ENCODE measurements around the gene PVRIG. TPM values are rescaled to one million over a fixed set of nuclear protein-coding genes. Genes with fewer than 3 reads are reported as not detected.
"Not testable (repeated sequence)": the region's sequence is repeated elsewhere in the genome, so short reads cannot be mapped to it uniquely, and the experiment has no call there.

PVRIG gene
- total RNA-seq, 8 experiments from 2014 or later = 0.98 to 10.7 (median 2.5) TPM; not detected in 2

- H3K27ac ChIP-seq = no peak overlapping the region
- no peak for ATAC-seq (replicated peaks in 6 of 8)
- 86 to 93% methylated on average over 3 to 5 of the region's 14 CpGs; no CpG with 5 or more reads in 8 of the 10 experiments for WGBS, 10 experiments
- in situ Hi-C loops (cut with MboI; ENCODE audit: low pct_unique_long_range_greater_than_20kb in 2 of 9, low sequenced_read_pairs in 9 of 9, unreplicated experiment in 9 of 9) = no loop called here
- no peak overlapping the region for H3K4me3 ChIP-seq
- peaks cover 0 to 5% of the 10 kb centered on the region in 2 donors for H3K4me1 ChIP-seq (replicated peaks in 1 of 2)
These were observed 2.2 kb downstream of the PVRIG start for GRCh38 chr7:100221767-100222444.

GRCh38 chr7:100222445-100223132 lies 2.8 kb downstream of the PVRIG start:
- no peak overlapping the region for H3K4me3 ChIP-seq
- no peak overlapping the region for H3K27ac ChIP-seq
- H3K4me1 ChIP-seq (replicated peaks in 1 of 2) = peaks cover 0 to 6% of the 10 kb centered on the region in 2 donors
- ATAC-seq (replicated peaks in 6 of 8) = no peak
- WGBS, 10 experiments = 100% methylated on average over 1 of the region's 13 CpGs; no CpG with 5 or more reads in 9 of the 10 experiments
- in situ Hi-C loops (cut with MboI; ENCODE audit: low pct_unique_long_range_greater_than_20kb in 2 of 9, low sequenced_read_pairs in 9 of 9, unreplicated experiment in 9 of 9) = no loop called here

GRCh38 chr7:100223376-100223927 lies 3.7 kb downstream of the PVRIG start:
- ATAC-seq (replicated peaks in 6 of 8); H3K27ac ChIP-seq; H3K4me3 ChIP-seq; in situ Hi-C loops (cut with MboI; ENCODE audit: low pct_unique_long_range_greater_than_20kb in 2 of 9, low sequenced_read_pairs in 9 of 9, unreplicated experiment in 9 of 9); H3K4me1 ChIP-seq (replicated peaks in 1 of 2): not testable (repeated sequence)
- 67 to 100% (median 67%) methylated on average over 1 to 3 of the region's 17 CpGs; no CpG with 5 or more reads in 7 of the 10 experiments for WGBS, 10 experiments

GRCh38 chr7:100224891-100225290 lies 5.1 kb downstream of the PVRIG start:
- 80 to 87% (median 83%) methylated on average over 1 to 3 of the region's 6 CpGs; no CpG with 5 or more reads in 7 of the 10 experiments for WGBS, 10 experiments
- H3K4me3 ChIP-seq; ATAC-seq (replicated peaks in 6 of 8); H3K4me1 ChIP-seq (replicated peaks in 1 of 2); H3K27ac ChIP-seq; in situ Hi-C loops (cut with MboI; ENCODE audit: low pct_unique_long_range_greater_than_20kb in 2 of 9, low sequenced_read_pairs in 9 of 9, unreplicated experiment in 9 of 9): not testable (repeated sequence)

GRCh38 chr7:100234660-100235317 lies 15.0 kb downstream of the PVRIG start:
- WGBS, 10 experiments = 80 to 100% (median 93%) methylated on average over 1 to 5 of the region's 8 CpGs; no CpG with 5 or more reads in 2 of the 10 experiments
- in situ Hi-C loops (cut with MboI; ENCODE audit: low pct_unique_long_range_greater_than_20kb in 2 of 9, low sequenced_read_pairs in 9 of 9, unreplicated experiment in 9 of 9); H3K4me3 ChIP-seq; H3K27ac ChIP-seq; ATAC-seq (replicated peaks in 6 of 8): not testable (repeated sequence)
- H3K4me1 ChIP-seq (replicated peaks in 1 of 2) = peaks cover 13 to 18% of the 10 kb centered on the region in 2 donors

- peak in 1 of 8 experiments; percentile 28 for ATAC-seq (replicated peaks in 6 of 8)
- in situ Hi-C loops (cut with MboI; ENCODE audit: low pct_unique_long_range_greater_than_20kb in 2 of 9, low sequenced_read_pairs in 9 of 9, unreplicated experiment in 9 of 9); H3K27ac ChIP-seq; H3K4me3 ChIP-seq: not testable (repeated sequence)
- peaks cover 17 to 18% of the 10 kb centered on the region in 2 donors for H3K4me1 ChIP-seq (replicated peaks in 1 of 2)
- WGBS, 10 experiments = 89 to 100% (median 100%) methylated on average over 1 to 6 of the region's 7 CpGs; no CpG with 5 or more reads in 6 of the 10 experiments
These were observed 20.2 kb downstream of the PVRIG start for GRCh38 chr7:100239975-100240374.

- 59 to 100% methylated on average over 1 to 7 of the region's 12 CpGs; no CpG with 5 or more reads in 8 of the 10 experiments for WGBS, 10 experiments
- H3K4me3 ChIP-seq; H3K27ac ChIP-seq; ATAC-seq (replicated peaks in 6 of 8); in situ Hi-C loops (cut with MboI; ENCODE audit: low pct_unique_long_range_greater_than_20kb in 2 of 9, low sequenced_read_pairs in 9 of 9, unreplicated experiment in 9 of 9): not testable (repeated sequence)
- peaks cover 0 to 14% of the 10 kb centered on the region in 2 donors for H3K4me1 ChIP-seq (replicated peaks in 1 of 2)
These were observed 23.6 kb downstream of the PVRIG start for GRCh38 chr7:100243385-100243784.

GRCh38 chr7:100244988-100245605 lies 25.3 kb downstream of the PVRIG start:
- H3K27ac ChIP-seq; in situ Hi-C loops (cut with MboI; ENCODE audit: low pct_unique_long_range_greater_than_20kb in 2 of 9, low sequenced_read_pairs in 9 of 9, unreplicated experiment in 9 of 9); H3K4me3 ChIP-seq; ATAC-seq (replicated peaks in 6 of 8): not testable (repeated sequence)
- WGBS, 10 experiments = 14 to 79% (median 20%) methylated on average over 1 to 2 of the region's 9 CpGs; no CpG with 5 or more reads in 5 of the 10 experiments
- H3K4me1 ChIP-seq (replicated peaks in 1 of 2) = peaks cover 0 to 14% of the 10 kb centered on the region in 2 donors

- peak in 2 of 8 experiments; percentile 9 to 43 for ATAC-seq (replicated peaks in 6 of 8)
- WGBS, 10 experiments = 77 to 100% (median 100%) methylated on average over 1 to 10 of the region's 15 CpGs; no CpG with 5 or more reads in 5 of the 10 experiments
- H3K27ac ChIP-seq; in situ Hi-C loops (cut with MboI; ENCODE audit: low pct_unique_long_range_greater_than_20kb in 2 of 9, low sequenced_read_pairs in 9 of 9, unreplicated experiment in 9 of 9); H3K4me3 ChIP-seq: not testable (repeated sequence)
- peaks cover 0 to 14% of the 10 kb centered on the region in 2 donors for H3K4me1 ChIP-seq (replicated peaks in 1 of 2)
These were observed 26.5 kb downstream of the PVRIG start for GRCh38 chr7:100246121-100246864.

GRCh38 chr7:100246865-100247137 lies 27.1 kb downstream of the PVRIG start:
- H3K4me3 ChIP-seq; H3K27ac ChIP-seq; in situ Hi-C loops (cut with MboI; ENCODE audit: low pct_unique_long_range_greater_than_20kb in 2 of 9, low sequenced_read_pairs in 9 of 9, unreplicated experiment in 9 of 9); ATAC-seq (replicated peaks in 6 of 8): not testable (repeated sequence)
- peaks cover 0 to 14% of the 10 kb centered on the region in 2 donors for H3K4me1 ChIP-seq (replicated peaks in 1 of 2)
- WGBS, 10 experiments = 60 to 93% (median 84%) methylated on average over 1 to 7 of the region's 9 CpGs; no CpG with 5 or more reads in 4 of the 10 experiments

- peak; percentile 79 to 99 (median 87) for ATAC-seq (replicated peaks in 6 of 8)
- 26 to 93% (median 40%) methylated on average over 1 to 4 of the region's 11 CpGs; no CpG with 5 or more reads in 5 of the 10 experiments for WGBS, 10 experiments
These were observed 27.5 kb downstream of the PVRIG start for GRCh38 chr7:100247152-100247757.

More at GRCh38 chr7:100247152-100247757, 27.5 kb downstream of the PVRIG start:
- Histone ChIP-seq H3K4me3 (no peak overlapping the region), H3K4me1 (replicated peaks in 1 of 2) (peaks cover 0 to 12% of the 10 kb centered on the region in 2 donors), H3K27ac (peak overlapping the region in 1 of 2 donors; percentile 21)
- in situ Hi-C loops (cut with MboI; ENCODE audit: low pct_unique_long_range_greater_than_20kb in 2 of 9, low sequenced_read_pairs in 9 of 9, unreplicated experiment in 9 of 9) = no loop called here

Measured in motor neuron (in vitro differentiated cells).